ENCODE results near the gene PRSS48.

DNA sequence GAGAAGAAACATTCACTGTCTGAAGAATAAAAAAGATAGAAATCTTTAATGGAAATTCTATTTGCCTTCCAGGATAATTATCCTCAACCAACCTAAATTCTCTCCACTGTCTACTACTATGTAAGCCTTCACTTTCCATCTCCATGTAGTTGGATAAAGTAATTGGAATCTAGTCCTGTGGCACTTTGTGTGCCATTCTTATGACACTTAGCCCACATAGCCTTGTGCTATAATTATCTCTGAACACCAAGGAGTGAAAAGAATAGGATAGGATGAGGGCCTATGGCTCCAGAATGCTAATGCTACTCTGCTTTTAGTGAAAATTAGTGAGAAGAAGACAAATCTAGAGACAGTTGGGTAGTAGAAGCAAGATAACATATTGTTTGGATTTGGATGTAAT lies 20.2 kb downstream of the PRSS48 start:
- no peak for TF ChIP-seq MXI1 (IDR thresholded peaks at IDR 0.05; ENCODE audit: borderline replicate concordance, low read depth, low read length)
- TF ChIP-seq CTCF (conservative IDR thresholded peaks at IDR 0.05; ENCODE audit: low read depth, low read length) = no peak
- TF ChIP-seq RAD21 (IDR thresholded peaks at IDR 0.05; ENCODE audit: low read length) = no peak
- TF ChIP-seq POLR2A (IDR thresholded peaks at IDR 0.05; ENCODE audit: low read depth, low read length) = no peak
- TF ChIP-seq NFE2L2 (IDR thresholded peaks at IDR 0.05; ENCODE audit: low read depth, low read length) = no peak

Measured in IMR-90 (cell line).